B cell (primary cell): ENCODE data around the gene ZFR. TPM values are rescaled to one million over a fixed set of nuclear protein-coding genes. Genes with fewer than 3 reads are reported as not detected.

Source experiments
- ATAC-seq: fragments of 200-7000 bp; cut with Tn5 transposase; one replicate; pipeline ENCODE4 v1.10.0; 2021; ENCODE audit warnings: low read depth, mild to moderate bottlenecking, moderate number of reproducible peaks, moderate library complexity
- CTCF ChIA-PET: fragments of 350-600 bp; sonication (Branson Sonifier 250); formaldehyde crosslinking; loops from one replicate; lab custom pipeline; 2021; ENCODE audit warnings: antibody characterized with exemption, inconsistent platforms; lab: Charles Lee
- POLR2A ChIA-PET: fragments of 350-600 bp; sonication (Branson Sonifier 250); formaldehyde crosslinking; loops from one replicate; lab custom pipeline; 2021; ENCODE audit warnings: antibody characterized with exemption; lab: Charles Lee
- DNase-seq: peaks from one replicate; pipeline ENCODE4 v3.0.0; 2013
- H2AFZ ChIP-seq: 2 replicates; pipeline ENCODE4 v1.6.1; 2012; ENCODE audit warnings: mild to moderate bottlenecking, low read depth, low read length; ENCODE audit not compliant: insufficient read depth, poor library complexity, severe bottlenecking
- H3K27ac ChIP-seq, 2 donors: 1 replicate in 1 of 2; 2 replicates in 1 of 2; pipeline ENCODE4 v1.5.1; 2012 to 2013; ENCODE audit warnings: low read length in 2 of 2, mild to moderate bottlenecking in 2 of 2, moderate library complexity in 1 of 2
- H3K27me3 ChIP-seq, 4 experiments: fragments of 200-600 bp in 1 of 4; sonication (generic) in 1 of 4; replicated peaks in 1 of 4; 1 replicate in 2 of 4; 2 replicates in 2 of 4; pipeline versions ENCODE4 v1.6.1 to v1.7.0; 2013 to 2016; ENCODE audit warnings: low read length in 3 of 4, mild to moderate bottlenecking in 2 of 4, mixed read lengths in 1 of 4, moderate library complexity in 1 of 4; ENCODE audit not compliant: insufficient read depth in 4 of 4, control insufficient read depth in 3 of 4; ENCODE audit errors: control extremely low read depth in 1 of 4
- H3K36me3 ChIP-seq, 2 experiments: replicated peaks in 1 of 2; 1 replicate in 1 of 2; 2 replicates in 1 of 2; pipeline versions ENCODE4 v1.6.1 to v1.7.1; 2013; ENCODE audit warnings: low read length in 1 of 2; ENCODE audit not compliant: insufficient read depth in 2 of 2, control insufficient read depth in 1 of 2; ENCODE audit errors: control extremely low read depth in 1 of 2, extremely low read depth in 1 of 2
- H3K4me1 ChIP-seq, 2 donors: fragments of 200-600 bp in 1 of 2; sonication (generic) in 1 of 2; 1 replicate in 1 of 2; 2 replicates in 1 of 2; pipeline versions ENCODE4 v1.5.1 to v1.6.1; 2013 to 2017; ENCODE audit warnings: low read length in 2 of 2; ENCODE audit not compliant: control insufficient read depth in 2 of 2, insufficient read depth in 2 of 2
- H3K4me2 ChIP-seq: replicated peaks from 2 replicates; pipeline ENCODE3; 2012; ENCODE audit warnings: mild to moderate bottlenecking, low read depth, low read length; ENCODE audit not compliant: poor library complexity, severe bottlenecking
- H3K4me3 ChIP-seq, 5 experiments: fragments of 200-600 bp in 1 of 5; sonication (generic) in 1 of 5; 1 replicate in 3 of 5; 2 replicates in 2 of 5; pipeline versions ENCODE4 v1.5.1 to v1.7.0; 2011 to 2016; ENCODE audit warnings: low read length in 4 of 5, mild to moderate bottlenecking in 4 of 5, low read depth in 2 of 5, control low read depth in 1 of 5, moderate library complexity in 1 of 5; ENCODE audit not compliant: insufficient read depth in 1 of 5; ENCODE audit errors: control extremely low read depth in 1 of 5, extremely low read depth in 1 of 5
- H3K79me2 ChIP-seq: fragments of 200-600 bp; sonication (generic); one replicate; pipeline ENCODE4 v1.6.0; 2016; ENCODE audit warnings: low read length; ENCODE audit not compliant: control insufficient read depth, insufficient read depth
- H3K9ac ChIP-seq: fragments of 200-600 bp; sonication (generic); 2 replicates; pipeline ENCODE4 v1.6.1; 2017; ENCODE audit warnings: mild to moderate bottlenecking, low read length, moderate library complexity
- H3K9me3 ChIP-seq, 3 donors: one replicate each; pipeline versions ENCODE4 v1.6.1 to v1.7.1; 2013; ENCODE audit warnings: low read length in 2 of 3; ENCODE audit not compliant: control insufficient read depth in 2 of 3, insufficient read depth in 1 of 3; ENCODE audit errors: control extremely low read depth in 1 of 3
- H4K20me1 ChIP-seq: 2 replicates; pipeline ENCODE4 v1.6.0; 2012; ENCODE audit warnings: mild to moderate bottlenecking, low read length; ENCODE audit not compliant: insufficient read depth, control insufficient read depth, poor library complexity, severe bottlenecking
- H3K27ac Mint-ChIP-seq: one replicate; pipeline ENCODE4 v1.8.0; 2021; ENCODE audit warnings: mixed read lengths
- H3K27me3 Mint-ChIP-seq: one replicate; pipeline ENCODE4 v1.8.0; 2021; ENCODE audit warnings: mixed read lengths
- H3K4me1 Mint-ChIP-seq: one replicate; pipeline ENCODE4 v1.8.0; 2021; ENCODE audit warnings: mixed read lengths
- H3K4me3 Mint-ChIP-seq: one replicate; pipeline ENCODE4 v1.8.0; 2021; ENCODE audit warnings: mixed read lengths
- H3K9me3 Mint-ChIP-seq: one replicate; pipeline ENCODE4 v1.8.0; 2022; ENCODE audit warnings: mixed read lengths; ENCODE audit not compliant: insufficient read depth
- EZH2 ChIP-seq: IDR thresholded peaks from 2 replicates; pipeline ENCODE4 v1.6.1; 2012; ENCODE audit warnings: borderline replicate concordance, low read depth, mild to moderate bottlenecking, moderate library complexity, low read length; ENCODE audit not compliant: insufficient read depth, poor library complexity, severe bottlenecking
- WGBS: methylation state at CpG from one replicate; pipeline ENCODE4 v1.1.5; 2013; ENCODE audit warnings: missing lambda C conversion rate; ENCODE audit not compliant: insufficient coverage; 5-methylcytosine and 5-hydroxymethylcytosine counted together
- intact Hi-C: fragments of 100-400 bp; cut with micrococcal nuclease; formaldehyde crosslinking; loops from one replicate; pipeline ENCODE4 v1.10.0; 2022
- polyA plus RNA-seq: library from polyadenylated mRNA; depleted of rRNA; stranded (reverse); fragments of >200 nt; gene quantifications from 2 replicates; pipeline ENCODE4 v1.2.3, GENCODE V29; 2012
- total RNA-seq, 2 donors: library from RNA; stranded (reverse); fragments of 120-200 nt in 1 of 2; gene quantifications; 1 replicate in 1 of 2; 2 replicates in 1 of 2; pipeline versions ENCODE4 v1.2.3 to v1.2.4, GENCODE V29; 2013 to 2022
- TF ChIP-seq, protein P1 (sequence below): fragments of 200-600 bp; IDR thresholded peaks from one replicate; pipeline ENCODE4 v1.8.0; 2022; ENCODE audit warnings: antibody characterized with exemption, mild to moderate bottlenecking

ZFR gene
- total and polyA plus RNA-seq, 2 donors (not counting 1 experiment from before 2014, with no cell fraction given): 31.4 to 69.0 TPM

- no peaks in the 10 kb centered on the region for H3K27me3 Mint-ChIP-seq
- peak overlapping the region; percentile 50 for H3K27ac Mint-ChIP-seq
- WGBS: no CpG with 5 or more reads among the region's 4 CpGs
- peaks cover 0 to 16% (median 10%) of the 10 kb centered on the region in 3 donors for H3K9me3 ChIP-seq
- H3K4me3 ChIP-seq: no peak overlapping the region
- no peak overlapping the region for H3K4me2 ChIP-seq
- TF ChIP-seq EZH2: no peak
- TF ChIP-seq, protein P1, sequence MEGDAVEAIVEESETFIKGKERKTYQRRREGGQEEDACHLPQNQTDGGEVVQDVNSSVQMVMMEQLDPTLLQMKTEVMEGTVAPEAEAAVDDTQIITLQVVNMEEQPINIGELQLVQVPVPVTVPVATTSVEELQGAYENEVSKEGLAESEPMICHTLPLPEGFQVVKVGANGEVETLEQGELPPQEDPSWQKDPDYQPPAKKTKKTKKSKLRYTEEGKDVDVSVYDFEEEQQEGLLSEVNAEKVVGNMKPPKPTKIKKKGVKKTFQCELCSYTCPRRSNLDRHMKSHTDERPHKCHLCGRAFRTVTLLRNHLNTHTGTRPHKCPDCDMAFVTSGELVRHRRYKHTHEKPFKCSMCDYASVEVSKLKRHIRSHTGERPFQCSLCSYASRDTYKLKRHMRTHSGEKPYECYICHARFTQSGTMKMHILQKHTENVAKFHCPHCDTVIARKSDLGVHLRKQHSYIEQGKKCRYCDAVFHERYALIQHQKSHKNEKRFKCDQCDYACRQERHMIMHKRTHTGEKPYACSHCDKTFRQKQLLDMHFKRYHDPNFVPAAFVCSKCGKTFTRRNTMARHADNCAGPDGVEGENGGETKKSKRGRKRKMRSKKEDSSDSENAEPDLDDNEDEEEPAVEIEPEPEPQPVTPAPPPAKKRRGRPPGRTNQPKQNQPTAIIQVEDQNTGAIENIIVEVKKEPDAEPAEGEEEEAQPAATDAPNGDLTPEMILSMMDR: no peak
- ChIA-PET CTCF (no interaction called here), POLR2A (no interaction called here)
- H3K27me3 ChIP-seq: no peaks in the 10 kb centered on the region
- ATAC-seq: no peak
- peaks cover 3 to 13% of the 10 kb centered on the region in 2 donors for H3K4me1 ChIP-seq
- peaks cover 58% of the 10 kb centered on the region for H3K4me1 Mint-ChIP-seq
- peaks cover 1% of the 10 kb centered on the region for H3K9me3 Mint-ChIP-seq
- no peak overlapping the region for H3K9ac ChIP-seq
- no peak overlapping the region for H3K4me3 Mint-ChIP-seq
- DNase-seq: no peak
- no peak overlapping the region for H2AFZ ChIP-seq
- H3K27ac ChIP-seq: no peak overlapping the region
- H4K20me1 ChIP-seq: peaks cover 80% of the 10 kb centered on the region
- H3K36me3 ChIP-seq: peaks cover 2 to 20% of the 10 kb centered on the region in 2 experiments
- peaks cover 96% of the 10 kb centered on the region for H3K79me2 ChIP-seq
- intact Hi-C loops: no loop called here
Measured at GRCh38 chr5:32428426-32428825, 16.1 kb downstream of the ZFR start.

- no peaks in the 10 kb centered on the region for H3K27me3 ChIP-seq
- peaks cover 2 to 23% of the 10 kb centered on the region in 2 experiments for H3K36me3 ChIP-seq
- H2AFZ ChIP-seq: no peak overlapping the region
- intact Hi-C loops: no loop called here
- H3K79me2 ChIP-seq: peaks cover 97% of the 10 kb centered on the region
- H3K9me3 ChIP-seq: peaks cover 0 to 12% (median 10%) of the 10 kb centered on the region in 3 donors
- no peak overlapping the region for H3K27ac Mint-ChIP-seq
- ATAC-seq (no peak), DNase-seq (no peak)
- no peak overlapping the region for H3K4me3 ChIP-seq
- H4K20me1 ChIP-seq: peaks cover 90% of the 10 kb centered on the region
- H3K4me3 Mint-ChIP-seq: no peak overlapping the region
- peaks cover 0 to 3% of the 10 kb centered on the region in 2 donors for H3K4me1 ChIP-seq
- no peak overlapping the region for H3K4me2 ChIP-seq
- TF ChIP-seq, protein P1: no peak
- no peak for TF ChIP-seq EZH2
- H3K4me1 Mint-ChIP-seq: peaks cover 51% of the 10 kb centered on the region
- H3K9me3 Mint-ChIP-seq: no peaks in the 10 kb centered on the region
- H3K27me3 Mint-ChIP-seq: no peaks in the 10 kb centered on the region
- H3K9ac ChIP-seq: no peak overlapping the region
- POLR2A ChIA-PET: no interaction called here
- CTCF ChIA-PET: interaction anchor here (0.7 to 1.2 kb wide), 2 partner anchors 18 to 163 kb away, joined by 4 to 5 read pairs; no protein-coding TSS in a partner anchor
- WGBS: 81% methylated on average over 3 of the region's 7 CpGs
- no peak overlapping the region for H3K27ac ChIP-seq
Measured at GRCh38 chr5:32426440-32427151, 17.9 kb downstream of the ZFR start.
